Lower lobe of right lung (tissue), 2 donors: Measurements from ENCODE around the gene THSD8. TPM values are rescaled to one million over a fixed set of nuclear protein-coding genes. Genes with fewer than 3 reads are reported as not detected.
"Not testable (repeated sequence)": the region's sequence is repeated elsewhere in the genome, so short reads cannot be mapped to it uniquely, and the experiment has no call there.

Experiments
- ATAC-seq, 2 donors: fragments of 200-7000 bp; cut with Tn5 transposase; one replicate each; pipeline ENCODE4 v1.9.1; 2020 to 2022; ENCODE audit warnings: mild to moderate bottlenecking in 2 of 2, moderate library complexity in 2 of 2
- DNase-seq: peaks from one replicate; pipeline ENCODE4 v3.0.0-alpha.2; 2020
- H3K27ac ChIP-seq: fragments of 200-600 bp; one replicate; pipeline ENCODE4 v1.8.0; 2022
- H3K27me3 ChIP-seq: fragments of 200-600 bp; one replicate; pipeline ENCODE4 v1.8.0; 2022; ENCODE audit warnings: low read depth
- H3K36me3 ChIP-seq: fragments of 200-600 bp; one replicate; pipeline ENCODE4 v1.8.0; 2022; ENCODE audit warnings: mild to moderate bottlenecking
- H3K4me1 ChIP-seq: fragments of 200-600 bp; one replicate; pipeline ENCODE4 v1.8.0; 2022
- H3K4me3 ChIP-seq: fragments of 200-600 bp; one replicate; pipeline ENCODE4 v1.8.0; 2022; ENCODE audit warnings: mild to moderate bottlenecking
- H3K9me3 ChIP-seq: fragments of 200-600 bp; one replicate; pipeline ENCODE4 v1.8.0; 2022
- CTCF ChIP-seq: fragments of 200-600 bp; IDR thresholded peaks from one replicate; pipeline ENCODE4 v1.8.0; 2022; ENCODE audit warnings: antibody characterized with exemption, mild to moderate bottlenecking
- intact Hi-C: fragments of 100-400 bp; cut with DNase I; formaldehyde crosslinking; loops from one replicate; pipeline ENCODE4 v1.11.0; 2022
- total RNA-seq: library from RNA; stranded (reverse); fragmentation: NEBNext Ultra II Directional; extraction: Animal tissue kit (Norgen Biotek cat#: 25700); gene quantifications from one replicate; pipeline ENCODE4 v1.2.1, GENCODE V29; 2021
- donor health status: DM: no; HTN: yes; CAD: no; lungs with severe emphysema.

Gene THSD8
- total RNA-seq, 1 donor from 2014 or later = 1.5 TPM

- Histone ChIP-seq H3K4me3 (peak overlapping the region; percentile 32), H3K9me3 (no peaks in the 10 kb centered on the region), H3K4me1 (peaks cover 15% of the 10 kb centered on the region), H3K36me3 (no peaks in the 10 kb centered on the region), H3K27ac (no peak overlapping the region), H3K27me3 (peaks cover 87% of the 10 kb centered on the region)
- DNase-seq = peak; percentile 50
- TF ChIP-seq CTCF = no peak
- intact Hi-C loops = loop anchor here (10.0 kb wide), 1 partner anchor 76 kb away; no protein-coding TSS in a partner anchor
- peak in 1 of 2 donors; percentile 10 for ATAC-seq
These were observed 39.2 kb downstream of the THSD8 start for GRCh38 chr19:12841094-12841493.

GRCh38 chr19:12842511-12842910 is 40.6 kb downstream of the THSD8 start:
- peaks cover 19% of the 10 kb centered on the region for H3K4me1 ChIP-seq
- no peak overlapping the region for H3K4me3 ChIP-seq
- H3K9me3 ChIP-seq = no peaks in the 10 kb centered on the region
- peaks cover 88% of the 10 kb centered on the region for H3K27me3 ChIP-seq
- ATAC-seq (no peak), DNase-seq (no peak)
- no peak for TF ChIP-seq CTCF
- no peak overlapping the region for H3K27ac ChIP-seq
- no peaks in the 10 kb centered on the region for H3K36me3 ChIP-seq
- intact Hi-C loops = loop anchor here (10.0 kb wide), 1 partner anchor 78 kb away; no protein-coding TSS in a partner anchor

- no peak for ATAC-seq
- TF ChIP-seq CTCF = no peak
- intact Hi-C loops = loop anchor here (10.0 kb wide), 1 partner anchor 79 kb away; no protein-coding TSS in a partner anchor
- H3K4me1 ChIP-seq = peaks cover 23% of the 10 kb centered on the region
- no peak overlapping the region for H3K27ac ChIP-seq
- H3K9me3 ChIP-seq = no peaks in the 10 kb centered on the region
- H3K27me3 ChIP-seq = peaks cover 82% of the 10 kb centered on the region
- no peak overlapping the region for H3K4me3 ChIP-seq
- no peaks in the 10 kb centered on the region for H3K36me3 ChIP-seq
- DNase-seq = no peak
These were observed 41.5 kb downstream of the THSD8 start for GRCh38 chr19:12843328-12843727.

- Histone ChIP-seq H3K4me3 (no peak overlapping the region), H3K36me3 (no peaks in the 10 kb centered on the region), H3K27ac (no peak overlapping the region), H3K27me3 (peaks cover 74% of the 10 kb centered on the region), H3K4me1 (peaks cover 17% of the 10 kb centered on the region), H3K9me3 (no peaks in the 10 kb centered on the region)
- no peak for TF ChIP-seq CTCF
- DNase-seq (no peak), ATAC-seq (no peak)
- intact Hi-C loops = loop anchor here (10.0 kb wide), 1 partner anchor 79 kb away; no protein-coding TSS in a partner anchor
These were observed 42.3 kb downstream of the THSD8 start for GRCh38 chr19:12843999-12844732.

GRCh38 chr19:12846613-12847012 is 44.7 kb downstream of the THSD8 start:
- H3K36me3 ChIP-seq, H3K27ac ChIP-seq, ATAC-seq, H3K4me3 ChIP-seq, H3K4me1 ChIP-seq, H3K9me3 ChIP-seq, DNase-seq: not testable (repeated sequence)
- intact Hi-C loops = loop anchor here (10.0 kb wide), 1 partner anchor 82 kb away; no protein-coding TSS in a partner anchor
- peaks cover 51% of the 10 kb centered on the region for H3K27me3 ChIP-seq
